SU-DHL-6 (cell line): ENCODE data around the gene ERLEC1.

Experiments used
- H2AFZ ChIP-seq: fragments of 200-600 bp; sonication (generic); 2 replicates; pipeline ENCODE4 v1.6.1; 2014; ENCODE audit warnings: low read depth, mild to moderate bottlenecking, moderate library complexity, mixed read lengths, antibody characterized with exemption, low read length; ENCODE audit not compliant: severe bottlenecking
- H3F3A ChIP-seq: fragments of 200-600 bp; shearing (Covaris generic); 2 replicates; pipeline ENCODE4 v1.6.0; 2016; ENCODE audit warnings: antibody characterized with exemption, mild to moderate bottlenecking; ENCODE audit not compliant: insufficient read depth
- H3K27ac ChIP-seq: fragments of 200-600 bp; sonication (generic); 2 replicates; pipeline ENCODE4 v1.5.1; 2016; ENCODE audit warnings: low read depth, mild to moderate bottlenecking, low read length, moderate library complexity, mixed read lengths
- H3K27me3 ChIP-seq: fragments of 200-600 bp; sonication (generic), shearing (Covaris generic); 2 replicates; pipeline ENCODE4 v1.6.0; 2014; ENCODE audit warnings: mild to moderate bottlenecking, low read length
- H3K36me3 ChIP-seq: fragments of 200-600 bp; sonication (generic); 2 replicates; pipeline ENCODE4 v1.6.1; 2014; ENCODE audit warnings: mild to moderate bottlenecking, low read length, mixed read lengths
- H3K4me2 ChIP-seq: fragments of 300-600, 200-600 bp; shearing (Covaris generic), sonication (generic); 2 replicates; pipeline ENCODE4 v1.6.0; 2014; ENCODE audit warnings: low read length, low read depth, mild to moderate bottlenecking; ENCODE audit not compliant: poor library complexity, severe bottlenecking
- H3K4me3 ChIP-seq: fragments of 200-600 bp; sonication (generic); 2 replicates; pipeline ENCODE4 v1.5.1; 2014; ENCODE audit warnings: antibody characterized with exemption, low read length, mild to moderate bottlenecking, mixed read lengths; ENCODE audit not compliant: insufficient read depth, poor library complexity, severe bottlenecking
- H3K79me2 ChIP-seq: fragments of 200-600 bp; sonication (generic); 2 replicates; pipeline ENCODE4 v1.6.1; 2014; ENCODE audit warnings: mild to moderate bottlenecking, low read length, moderate library complexity; ENCODE audit not compliant: insufficient read depth
- H3K9ac ChIP-seq: fragments of 200-600 bp; sonication (generic); 2 replicates; pipeline ENCODE4 v1.7.0; 2014; ENCODE audit warnings: mild to moderate bottlenecking, low read length
- H3K9me2 ChIP-seq: fragments of 200-600 bp; sonication (generic); replicated peaks from 2 replicates; pipeline ENCODE4 v1.6.1; 2014; ENCODE audit warnings: low read length; ENCODE audit not compliant: insufficient read depth
- H3K9me3 ChIP-seq: fragments of 200-600 bp; sonication (generic); 2 replicates; pipeline ENCODE4 v1.6.1; 2014; ENCODE audit warnings: low read length, mixed read lengths; ENCODE audit not compliant: insufficient read depth
- H4K20me1 ChIP-seq: fragments of 200-600 bp; sonication (generic); 2 replicates; pipeline ENCODE4 v1.6.1; 2014; ENCODE audit warnings: low read depth, mild to moderate bottlenecking, antibody characterized with exemption, low read length, moderate library complexity, mixed read lengths
- EZH2phosphoT487 ChIP-seq: fragments of 200-600 bp; sonication (generic), shearing (Covaris generic); conservative IDR thresholded peaks from 2 replicates; pipeline ENCODE4 v1.6.1; 2018; ENCODE audit warnings: mild to moderate bottlenecking, antibody characterized with exemption, low read length, moderate library complexity, mixed read lengths
- TF ChIP-seq, protein P1 (sequence below): fragments of 200-600 bp; sonication (generic); IDR thresholded peaks from one replicate; pipeline ENCODE4 v1.5.1; 2017; ENCODE audit warnings: antibody characterized with exemption, mild to moderate bottlenecking, low read length, moderate library complexity; ENCODE audit not compliant: insufficient read depth, poor library complexity, severe bottlenecking

ERLEC1 gene

DNA sequence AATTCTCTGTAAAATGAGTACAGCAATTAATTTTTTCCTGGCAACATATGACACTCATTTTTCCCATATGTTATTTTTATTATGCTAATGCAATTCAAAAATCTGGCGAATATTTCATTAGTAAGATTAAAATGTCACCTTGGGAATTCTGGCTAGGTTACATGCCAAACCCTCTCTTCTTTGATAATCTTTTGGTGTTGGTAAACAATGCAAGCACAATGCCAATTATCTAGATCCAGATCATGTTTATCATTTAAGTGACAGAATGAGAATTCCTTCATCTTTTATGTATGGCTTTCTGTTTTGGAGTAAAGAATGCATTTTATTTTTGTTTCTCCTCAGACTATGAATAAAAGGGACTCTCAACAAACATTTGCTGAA is 39.2 kb downstream of the ERLEC1 start:
- Histone ChIP-seq H3K9me2 (no peaks in the 10 kb centered on the region), H3K79me2 (no peaks in the 10 kb centered on the region), H3K27me3 (no peaks in the 10 kb centered on the region), H3K36me3 (no peaks in the 10 kb centered on the region), H3K4me3 (no peak overlapping the region), H2AFZ (no peak overlapping the region), H3K4me2 (no peak overlapping the region), H3K9ac (no peak overlapping the region), H3F3A (no peaks in the 10 kb centered on the region), H4K20me1 (no peaks in the 10 kb centered on the region), H3K9me3 (no peaks in the 10 kb centered on the region), H3K27ac (no peak overlapping the region)
- TF ChIP-seq EZH2phosphoT487, result no peak
- TF ChIP-seq, protein P1, sequence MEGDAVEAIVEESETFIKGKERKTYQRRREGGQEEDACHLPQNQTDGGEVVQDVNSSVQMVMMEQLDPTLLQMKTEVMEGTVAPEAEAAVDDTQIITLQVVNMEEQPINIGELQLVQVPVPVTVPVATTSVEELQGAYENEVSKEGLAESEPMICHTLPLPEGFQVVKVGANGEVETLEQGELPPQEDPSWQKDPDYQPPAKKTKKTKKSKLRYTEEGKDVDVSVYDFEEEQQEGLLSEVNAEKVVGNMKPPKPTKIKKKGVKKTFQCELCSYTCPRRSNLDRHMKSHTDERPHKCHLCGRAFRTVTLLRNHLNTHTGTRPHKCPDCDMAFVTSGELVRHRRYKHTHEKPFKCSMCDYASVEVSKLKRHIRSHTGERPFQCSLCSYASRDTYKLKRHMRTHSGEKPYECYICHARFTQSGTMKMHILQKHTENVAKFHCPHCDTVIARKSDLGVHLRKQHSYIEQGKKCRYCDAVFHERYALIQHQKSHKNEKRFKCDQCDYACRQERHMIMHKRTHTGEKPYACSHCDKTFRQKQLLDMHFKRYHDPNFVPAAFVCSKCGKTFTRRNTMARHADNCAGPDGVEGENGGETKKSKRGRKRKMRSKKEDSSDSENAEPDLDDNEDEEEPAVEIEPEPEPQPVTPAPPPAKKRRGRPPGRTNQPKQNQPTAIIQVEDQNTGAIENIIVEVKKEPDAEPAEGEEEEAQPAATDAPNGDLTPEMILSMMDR, result no peak

DNA sequence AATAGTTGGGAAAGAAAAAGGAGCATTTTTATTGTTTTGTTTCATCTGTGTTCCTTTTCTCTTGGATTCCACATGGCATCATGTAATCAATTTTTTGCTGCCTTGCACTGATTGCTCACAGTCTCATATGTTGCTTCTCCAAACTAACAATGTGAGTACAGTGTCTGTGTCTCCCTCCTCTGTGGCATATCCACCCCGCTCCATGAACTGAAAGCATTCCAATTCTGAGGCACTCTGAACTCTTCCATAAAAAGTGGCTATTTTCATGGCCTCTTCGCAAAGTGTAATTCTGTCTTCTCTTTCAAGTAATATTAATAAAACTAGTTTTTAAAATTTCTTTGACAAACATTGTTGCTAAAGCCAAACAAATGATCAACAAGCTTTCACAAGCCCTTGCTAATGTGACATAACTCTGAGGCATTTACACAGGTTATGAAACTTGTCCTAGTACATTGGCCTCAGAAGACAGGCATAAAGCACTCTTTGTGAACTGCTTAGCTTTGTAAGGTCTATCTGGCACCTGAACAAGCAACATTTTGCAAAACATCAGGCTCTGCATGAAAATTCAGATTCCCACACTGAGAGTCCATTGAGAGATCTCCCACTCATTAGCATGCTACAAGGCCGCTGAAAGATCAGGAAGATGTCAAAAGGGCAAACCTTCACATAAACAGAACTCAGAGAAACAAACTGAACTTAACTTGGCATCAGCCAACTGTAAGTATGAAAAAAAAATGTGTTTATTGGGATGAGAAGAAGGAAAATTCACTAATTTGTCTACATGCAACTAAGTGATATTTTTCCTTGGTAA is 39.9 kb downstream of the ERLEC1 start:
- Histone ChIP-seq H3K4me2 (no peak overlapping the region), H3K9me2 (no peaks in the 10 kb centered on the region), H3K27ac (no peak overlapping the region), H4K20me1 (no peaks in the 10 kb centered on the region), H3K36me3 (no peaks in the 10 kb centered on the region), H3F3A (no peaks in the 10 kb centered on the region), H3K79me2 (no peaks in the 10 kb centered on the region), H2AFZ (no peak overlapping the region), H3K9ac (no peak overlapping the region), H3K4me3 (no peak overlapping the region), H3K27me3 (no peaks in the 10 kb centered on the region), H3K9me3 (no peaks in the 10 kb centered on the region)
- TF ChIP-seq, protein P1, result no peak
- TF ChIP-seq EZH2phosphoT487, result no peak

DNA sequence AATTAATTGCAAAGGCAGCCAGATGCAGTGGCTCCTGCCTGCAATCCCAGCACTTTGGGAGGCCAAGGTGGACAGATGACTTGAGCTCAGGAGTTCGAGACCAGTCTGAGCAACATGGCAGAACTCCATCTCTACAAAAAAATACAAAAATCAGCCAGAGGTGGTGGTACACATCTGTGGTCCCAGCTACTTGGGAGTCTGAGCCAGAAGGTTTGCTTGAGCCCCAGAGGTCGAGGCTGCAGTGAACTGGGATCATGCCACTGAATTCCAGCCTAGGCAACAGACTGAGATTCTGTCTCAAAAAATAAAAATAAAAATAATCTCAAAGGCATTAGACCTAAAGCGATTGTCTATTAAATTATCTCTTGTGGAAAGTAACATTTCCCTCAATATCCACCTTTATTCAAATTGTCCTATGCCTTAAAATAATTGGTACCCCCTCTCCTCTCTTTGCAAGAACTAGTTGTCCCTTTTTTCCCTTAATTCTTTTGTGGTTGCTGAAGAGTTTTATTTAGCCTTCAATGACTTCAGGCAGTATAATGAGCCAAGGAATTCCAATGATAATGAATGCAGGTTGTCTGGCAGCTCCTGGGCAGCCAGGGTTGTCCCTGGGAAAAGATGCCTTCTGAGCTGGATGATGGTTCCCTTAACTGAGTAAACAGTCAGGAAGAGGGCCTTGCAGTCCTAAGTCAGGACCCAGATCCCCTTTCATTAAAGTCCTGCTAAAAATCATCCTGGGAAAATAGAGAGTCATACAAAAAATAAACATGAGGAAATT is 40.7 kb downstream of the ERLEC1 start:
- TF ChIP-seq, protein P1, result no peak
- H3K4me3 ChIP-seq, result no peak overlapping the region
- no peak overlapping the region for H3K9ac ChIP-seq
- H3K27ac ChIP-seq, result no peak overlapping the region
- no peaks in the 10 kb centered on the region for H3K9me3 ChIP-seq
- H3F3A ChIP-seq, result no peaks in the 10 kb centered on the region
- no peaks in the 10 kb centered on the region for H4K20me1 ChIP-seq
- H3K4me2 ChIP-seq, result no peak overlapping the region
- H3K79me2 ChIP-seq, result no peaks in the 10 kb centered on the region
- no peaks in the 10 kb centered on the region for H3K9me2 ChIP-seq
- no peaks in the 10 kb centered on the region for H3K36me3 ChIP-seq
- no peak overlapping the region for H2AFZ ChIP-seq
- H3K27me3 ChIP-seq, result no peaks in the 10 kb centered on the region
